Fibroblast of lung (primary cell): ENCODE results near the gene KRT20. TPM values are rescaled to one million over a fixed set of nuclear protein-coding genes. Genes with fewer than 3 reads are reported as not detected.

Experiments used
- DNase-seq, 2 donors: peaks; one replicate each; pipeline versions ENCODE4 v3.0.0 to v3.0.0-alpha.2; 2010; ENCODE audit warnings: low read depth in 2 of 2
- H2AFZ ChIP-seq: 2 replicates; pipeline ENCODE4 v1.5.1; 2012; ENCODE audit warnings: low read length, control low read depth, inconsistent platforms
- H3K27ac ChIP-seq: 2 replicates; pipeline ENCODE4 v1.5.1; 2011; ENCODE audit warnings: low read length, control low read depth; ENCODE audit not compliant: insufficient read depth
- H3K27me3 ChIP-seq: 2 replicates; pipeline ENCODE4 v1.5.1; 2011; ENCODE audit warnings: mild to moderate bottlenecking, low read length; ENCODE audit not compliant: control insufficient read depth, insufficient read depth
- H3K36me3 ChIP-seq: 2 replicates; pipeline ENCODE4 v1.5.1; 2011; ENCODE audit warnings: low read length; ENCODE audit not compliant: control insufficient read depth, insufficient read depth
- H3K4me1 ChIP-seq: 2 replicates; pipeline ENCODE4 v1.5.1; 2011; ENCODE audit warnings: low read length; ENCODE audit not compliant: control insufficient read depth, insufficient read depth; ENCODE audit errors: extremely low read depth
- H3K4me2 ChIP-seq: 2 replicates; pipeline ENCODE4 v1.5.1; 2011; ENCODE audit warnings: low read length, control low read depth; ENCODE audit not compliant: insufficient read depth; ENCODE audit errors: extremely low read depth
- H3K4me3 ChIP-seq, 4 experiments: fragments of 200-600 bp in 1 of 4; sonication (generic) in 1 of 4; replicated peaks in 1 of 4; 2 replicates each; pipeline ENCODE4 v1.5.1; 2011 to 2016; ENCODE audit warnings: low read length in 4 of 4, low read depth in 3 of 4, mild to moderate bottlenecking in 3 of 4, control low read depth in 2 of 4, inconsistent platforms in 1 of 4, mixed read lengths in 1 of 4; ENCODE audit not compliant: insufficient read depth in 1 of 4; ENCODE audit errors: control extremely low read depth in 1 of 4
- H3K79me2 ChIP-seq: 2 replicates; pipeline ENCODE4 v1.5.1; 2012; ENCODE audit warnings: mild to moderate bottlenecking, low read length, inconsistent platforms; ENCODE audit not compliant: control insufficient read depth, insufficient read depth
- H3K9ac ChIP-seq: 2 replicates; pipeline ENCODE4 v1.5.1; 2011; ENCODE audit warnings: mild to moderate bottlenecking, low read length, control low read depth; ENCODE audit not compliant: insufficient read depth
- H3K9me3 ChIP-seq: 2 replicates; pipeline ENCODE4 v1.5.1; 2012; ENCODE audit warnings: low read depth, low read length; ENCODE audit not compliant: control insufficient read depth, insufficient read depth
- H4K20me1 ChIP-seq: 2 replicates; pipeline ENCODE4 v1.5.1; 2011; ENCODE audit warnings: low read length; ENCODE audit not compliant: control insufficient read depth, insufficient read depth; ENCODE audit errors: extremely low read depth
- CTCF ChIP-seq, 2 donors: IDR thresholded peaks in 1 of 2; conservative IDR thresholded peaks in 1 of 2; 1 replicate in 1 of 2; 2 replicates in 1 of 2; pipeline ENCODE4 v1.5.1; 2011 to 2012; ENCODE audit warnings: low read length in 2 of 2, control low read depth in 1 of 2, inconsistent platforms in 1 of 2, low read depth in 1 of 2, mild to moderate bottlenecking in 1 of 2
- EZH2 ChIP-seq: IDR thresholded peaks from 2 replicates; pipeline ENCODE4 v1.5.1; 2012; ENCODE audit warnings: low read length, control low read depth, mild to moderate bottlenecking; ENCODE audit errors: missing control alignments
- polyA plus RNA-seq, 2 donors: library from polyadenylated mRNA; depleted of rRNA in 1 of 2; stranded (reverse) in 1 of 2; unstranded in 1 of 2; fragments of >200 nt; gene quantifications; 2 replicates each; pipeline ENCODE4 v1.2.1, GENCODE V29; 2011 to 2012; ENCODE audit warnings: missing spikeins in 1 of 2
- total RNA-seq: library from RNA; depleted of rRNA; stranded (reverse); fragments of >200 nt; gene quantifications from 2 replicates; pipeline ENCODE4 v1.2.1, GENCODE V29; 2014

Gene KRT20
- total and polyA plus RNA-seq, 2 donors (not counting 1 experiment from before 2014, with no cell fraction given) = not detected

- H3K4me2 ChIP-seq = no peak overlapping the region
- H3K9ac ChIP-seq = no peak overlapping the region
- H3K4me3 ChIP-seq = no peak overlapping the region
- no peak for DNase-seq
- H3K36me3 ChIP-seq = no peaks in the 10 kb centered on the region
- H2AFZ ChIP-seq = no peak overlapping the region
- no peaks in the 10 kb centered on the region for H3K79me2 ChIP-seq
- no peaks in the 10 kb centered on the region for H4K20me1 ChIP-seq
- no peaks in the 10 kb centered on the region for H3K27me3 ChIP-seq
- H3K4me1 ChIP-seq = no peaks in the 10 kb centered on the region
- H3K9me3 ChIP-seq = no peaks in the 10 kb centered on the region
- no peak overlapping the region for H3K27ac ChIP-seq
- TF ChIP-seq CTCF (conservative IDR thresholded peaks at IDR 0.05 in 1 of 2, IDR thresholded peaks at IDR 0.05 in 1 of 2; ENCODE audit: low read depth in 1 of 2, low read length in 2 of 2) (no peak), EZH2 (no peak)
Measured at GRCh38 chr17:40844671-40845107, 40.4 kb downstream of the KRT20 start.

- Histone ChIP-seq H3K9ac (no peak overlapping the region), H3K27ac (no peak overlapping the region), H4K20me1 (no peaks in the 10 kb centered on the region), H3K27me3 (no peaks in the 10 kb centered on the region), H3K4me3 (no peak overlapping the region), H3K79me2 (no peaks in the 10 kb centered on the region), H3K9me3 (no peaks in the 10 kb centered on the region), H3K4me2 (no peak overlapping the region), H3K4me1 (no peaks in the 10 kb centered on the region), H2AFZ (no peak overlapping the region), H3K36me3 (no peaks in the 10 kb centered on the region)
- no peak for DNase-seq
- TF ChIP-seq EZH2 = no peak
- no peak for TF ChIP-seq CTCF (conservative IDR thresholded peaks at IDR 0.05 in 1 of 2, IDR thresholded peaks at IDR 0.05 in 1 of 2; ENCODE audit: low read depth in 1 of 2, low read length in 2 of 2)
Measured at GRCh38 chr17:40843242-40843641, 41.8 kb downstream of the KRT20 start.

- H3K36me3 ChIP-seq = no peaks in the 10 kb centered on the region
Measured at GRCh38 chr17:40841246-40841645, 43.8 kb downstream of the KRT20 start.

More at GRCh38 chr17:40841246-40841645, 43.8 kb downstream of the KRT20 start:
- no peaks in the 10 kb centered on the region for H3K9me3 ChIP-seq
- no peaks in the 10 kb centered on the region for H3K4me1 ChIP-seq
- TF ChIP-seq EZH2 (no peak), CTCF (conservative IDR thresholded peaks at IDR 0.05 in 1 of 2, IDR thresholded peaks at IDR 0.05 in 1 of 2; ENCODE audit: low read depth in 1 of 2, low read length in 2 of 2) (no peak)
- no peak overlapping the region for H3K4me2 ChIP-seq
- no peak overlapping the region for H3K4me3 ChIP-seq
- H3K9ac ChIP-seq = no peak overlapping the region
- H2AFZ ChIP-seq = no peak overlapping the region
- H4K20me1 ChIP-seq = no peaks in the 10 kb centered on the region
- no peaks in the 10 kb centered on the region for H3K27me3 ChIP-seq
- no peak for DNase-seq
- no peaks in the 10 kb centered on the region for H3K79me2 ChIP-seq
- H3K27ac ChIP-seq = no peak overlapping the region
